Smooth muscle cell (in vitro differentiated cells): ENCODE measurements around the gene CP. TPM values are rescaled to one million over a fixed set of nuclear protein-coding genes. Genes with fewer than 3 reads are reported as not detected.

Experiments
- DNase-seq: peaks from one replicate; lab custom pipeline; 2025; ENCODE audit not compliant: unreplicated experiment; lab: John Stamatoyannopoulos, UW
- H2AFZ ChIP-seq: fragments of 200-600 bp; sonication (generic); 2 replicates; pipeline ENCODE4 v1.6.0; 2016; ENCODE audit warnings: antibody characterized with exemption, low read depth, mild to moderate bottlenecking
- H3F3A ChIP-seq: fragments of 200-600 bp; sonication (generic); 2 replicates; pipeline ENCODE4 v1.6.0; 2017; ENCODE audit warnings: antibody characterized with exemption, low read depth
- H3K27ac ChIP-seq: fragments of 200-600 bp; sonication (generic); 2 replicates; pipeline ENCODE4 v1.5.1; 2016; ENCODE audit warnings: low read depth, mild to moderate bottlenecking
- H3K27me3 ChIP-seq: fragments of 200-600 bp; sonication (generic); 2 replicates; pipeline ENCODE4 v1.6.1; 2016; ENCODE audit warnings: low read depth, mild to moderate bottlenecking
- H3K36me3 ChIP-seq: fragments of 200-600 bp; sonication (generic); 2 replicates; pipeline ENCODE4 v1.5.1; 2016; ENCODE audit warnings: low read depth
- H3K4me1 ChIP-seq: fragments of 200-600 bp; sonication (generic); 2 replicates; pipeline ENCODE4 v1.5.1; 2016; ENCODE audit warnings: low read depth
- H3K4me2 ChIP-seq: fragments of 200-600 bp; sonication (generic); 2 replicates; pipeline ENCODE4 v1.6.0; 2016; ENCODE audit warnings: mild to moderate bottlenecking
- H3K4me3 ChIP-seq: fragments of 200-600 bp; sonication (generic); 2 replicates; pipeline ENCODE4 v1.5.1; 2016; ENCODE audit warnings: mild to moderate bottlenecking
- H3K79me2 ChIP-seq: fragments of 200-600 bp; sonication (generic); 2 replicates; pipeline ENCODE4 v1.6.0; 2016; ENCODE audit warnings: low read depth, mild to moderate bottlenecking
- H3K9ac ChIP-seq: fragments of 200-600 bp; sonication (generic); 2 replicates; pipeline ENCODE4 v1.6.0; 2016; ENCODE audit warnings: low read depth
- H3K9me3 ChIP-seq: fragments of 200-600 bp; sonication (generic); replicated peaks from 2 replicates; pipeline ENCODE4 v1.5.1; 2016; ENCODE audit warnings: low read depth
- H4K20me1 ChIP-seq: fragments of 200-600 bp; sonication (generic); 2 replicates; pipeline ENCODE4 v1.6.0; 2016; ENCODE audit warnings: low read depth
- WGBS: methylation state at CpG from one replicate; pipeline ENCODE4 v1.1.7; 2016; ENCODE audit warnings: low lambda C conversion rate; 5-methylcytosine and 5-hydroxymethylcytosine counted together
- polyA plus RNA-seq: library from polyadenylated mRNA; unstranded; fragments of >200 nt; fragmentation: Nextera tagmentation; extraction: Ambion mirVana; gene quantifications from 2 replicates; pipeline ENCODE4 v1.2.1, GENCODE V29; 2016
- total RNA-seq: library from RNA; depleted of rRNA; stranded (reverse); fragments of >200 nt; gene quantifications from 2 replicates; pipeline ENCODE4 v1.2.3, GENCODE V29; 2014
- TF ChIP-seq, protein P1 (sequence below): fragments of 200-600 bp; sonication (generic); IDR thresholded peaks from 2 replicates; pipeline ENCODE4 v1.5.1; 2017; ENCODE audit warnings: borderline replicate concordance, mild to moderate bottlenecking, antibody characterized with exemption; ENCODE audit not compliant: insufficient read depth, poor library complexity, severe bottlenecking

Gene CP
- total and polyA plus RNA-seq, 2 experiments from 2014 or later = 2.6 TPM; not detected in 1

DNA sequence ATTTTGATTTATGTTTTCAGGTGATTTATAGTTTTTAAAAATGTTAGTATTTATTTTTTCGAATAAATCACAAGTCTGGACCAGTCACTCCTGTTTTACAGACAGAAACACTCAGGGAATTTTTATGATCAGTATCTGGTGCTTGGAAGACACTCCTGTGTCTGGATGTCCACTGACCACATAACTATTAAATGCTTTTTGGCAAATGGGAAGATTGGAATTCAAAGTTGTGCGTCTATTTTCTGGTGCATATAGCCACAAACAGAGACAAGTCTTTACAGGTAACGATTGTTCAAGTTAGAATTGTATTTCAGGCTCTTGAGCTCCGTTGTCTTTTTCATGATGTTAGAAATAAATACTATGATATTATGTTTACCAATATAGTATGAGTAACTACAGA is 12.2 kb downstream of the CP start:
- no peaks in the 10 kb centered on the region for H3K27me3 ChIP-seq
- no peaks in the 10 kb centered on the region for H4K20me1 ChIP-seq
- H3K79me2 ChIP-seq = no peaks in the 10 kb centered on the region
- H3K9ac ChIP-seq = no peak overlapping the region
- no peaks in the 10 kb centered on the region for H3K36me3 ChIP-seq
- H3K27ac ChIP-seq = peak overlapping the region; percentile 5
- no peak overlapping the region for H2AFZ ChIP-seq
- H3K9me3 ChIP-seq = no peaks in the 10 kb centered on the region
- TF ChIP-seq, protein P1, sequence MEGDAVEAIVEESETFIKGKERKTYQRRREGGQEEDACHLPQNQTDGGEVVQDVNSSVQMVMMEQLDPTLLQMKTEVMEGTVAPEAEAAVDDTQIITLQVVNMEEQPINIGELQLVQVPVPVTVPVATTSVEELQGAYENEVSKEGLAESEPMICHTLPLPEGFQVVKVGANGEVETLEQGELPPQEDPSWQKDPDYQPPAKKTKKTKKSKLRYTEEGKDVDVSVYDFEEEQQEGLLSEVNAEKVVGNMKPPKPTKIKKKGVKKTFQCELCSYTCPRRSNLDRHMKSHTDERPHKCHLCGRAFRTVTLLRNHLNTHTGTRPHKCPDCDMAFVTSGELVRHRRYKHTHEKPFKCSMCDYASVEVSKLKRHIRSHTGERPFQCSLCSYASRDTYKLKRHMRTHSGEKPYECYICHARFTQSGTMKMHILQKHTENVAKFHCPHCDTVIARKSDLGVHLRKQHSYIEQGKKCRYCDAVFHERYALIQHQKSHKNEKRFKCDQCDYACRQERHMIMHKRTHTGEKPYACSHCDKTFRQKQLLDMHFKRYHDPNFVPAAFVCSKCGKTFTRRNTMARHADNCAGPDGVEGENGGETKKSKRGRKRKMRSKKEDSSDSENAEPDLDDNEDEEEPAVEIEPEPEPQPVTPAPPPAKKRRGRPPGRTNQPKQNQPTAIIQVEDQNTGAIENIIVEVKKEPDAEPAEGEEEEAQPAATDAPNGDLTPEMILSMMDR = no peak
- H3K4me3 ChIP-seq = no peak overlapping the region
- WGBS = 66% methylated on average over 4 of the region's 4 CpGs
- DNase-seq = no peak
- no peaks in the 10 kb centered on the region for H3F3A ChIP-seq
- no peaks in the 10 kb centered on the region for H3K4me1 ChIP-seq
- H3K4me2 ChIP-seq = no peak overlapping the region

DNA sequence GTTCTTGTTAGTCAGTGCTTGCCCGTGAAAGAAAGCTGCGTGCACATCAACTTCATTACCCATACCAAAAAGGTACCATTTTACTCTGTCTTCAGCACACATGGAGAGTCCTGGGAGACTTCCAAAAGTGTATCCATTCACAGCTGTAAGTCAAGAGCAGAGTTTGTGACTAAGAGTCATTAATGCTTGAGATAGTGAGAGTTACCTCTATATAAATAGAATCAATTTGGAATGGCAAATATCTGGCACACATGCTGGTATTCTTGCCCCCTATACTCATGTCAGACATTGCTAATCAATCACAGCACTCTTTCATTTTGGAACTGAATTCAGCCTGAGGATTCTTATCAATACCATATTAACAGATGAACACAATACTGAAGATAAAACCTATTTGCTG is 14.2 kb downstream of the CP start:
- H3K4me1 ChIP-seq = no peaks in the 10 kb centered on the region
- no peaks in the 10 kb centered on the region for H3K9me3 ChIP-seq
- TF ChIP-seq, protein P1 = no peak
- H3K36me3 ChIP-seq = no peaks in the 10 kb centered on the region
- no peak for DNase-seq
- H3K4me2 ChIP-seq = no peak overlapping the region
- H3F3A ChIP-seq = no peaks in the 10 kb centered on the region
- H3K79me2 ChIP-seq = no peaks in the 10 kb centered on the region
- H3K27me3 ChIP-seq = no peaks in the 10 kb centered on the region
- no peak overlapping the region for H3K9ac ChIP-seq
- H4K20me1 ChIP-seq = no peaks in the 10 kb centered on the region
- H3K27ac ChIP-seq = no peak overlapping the region
- no peak overlapping the region for H3K4me3 ChIP-seq
- WGBS = 100% methylated on average over 2 of the region's 2 CpGs
- H2AFZ ChIP-seq = no peak overlapping the region

DNA sequence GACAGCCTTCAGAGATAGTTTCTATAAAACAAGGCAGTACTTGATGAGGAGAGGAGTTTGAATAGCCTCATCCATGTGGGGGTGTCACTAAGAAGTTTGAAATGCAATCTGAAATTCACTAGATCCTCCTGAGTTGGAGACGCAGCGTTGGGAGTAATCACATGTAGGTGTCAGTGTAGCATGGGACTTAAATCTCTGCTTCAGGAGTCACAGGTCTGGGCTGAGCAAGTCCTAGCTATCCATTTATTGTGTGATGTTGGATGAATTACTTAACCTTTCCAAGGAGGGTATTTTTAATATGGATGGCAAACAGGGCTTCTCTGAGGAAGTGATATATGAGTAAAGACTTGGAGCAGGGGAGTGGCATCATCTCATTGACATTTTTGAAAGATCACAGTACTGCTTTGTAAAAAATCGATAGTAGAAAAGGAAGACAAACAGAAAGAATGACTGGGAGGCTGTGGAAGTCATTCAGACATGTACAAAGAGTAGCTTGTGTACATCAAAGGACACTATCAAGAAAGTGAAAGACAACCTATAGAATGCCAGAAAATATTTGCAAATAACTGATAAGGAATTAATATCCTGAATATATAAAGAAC is 17.1 kb downstream of the CP start:
- Histone ChIP-seq H3K4me2 (no peak overlapping the region), H3K27me3 (no peaks in the 10 kb centered on the region), H3K27ac (no peak overlapping the region), H4K20me1 (no peaks in the 10 kb centered on the region), H3K9ac (no peak overlapping the region), H3K9me3 (no peaks in the 10 kb centered on the region), H3K4me1 (peaks cover 3% of the 10 kb centered on the region), H3K4me3 (no peak overlapping the region), H3K36me3 (no peaks in the 10 kb centered on the region), H3F3A (no peaks in the 10 kb centered on the region), H2AFZ (no peak overlapping the region), H3K79me2 (no peaks in the 10 kb centered on the region)
- TF ChIP-seq, protein P1 = no peak
- WGBS = 86% methylated on average over 3 of the region's 3 CpGs
- no peak for DNase-seq

DNA sequence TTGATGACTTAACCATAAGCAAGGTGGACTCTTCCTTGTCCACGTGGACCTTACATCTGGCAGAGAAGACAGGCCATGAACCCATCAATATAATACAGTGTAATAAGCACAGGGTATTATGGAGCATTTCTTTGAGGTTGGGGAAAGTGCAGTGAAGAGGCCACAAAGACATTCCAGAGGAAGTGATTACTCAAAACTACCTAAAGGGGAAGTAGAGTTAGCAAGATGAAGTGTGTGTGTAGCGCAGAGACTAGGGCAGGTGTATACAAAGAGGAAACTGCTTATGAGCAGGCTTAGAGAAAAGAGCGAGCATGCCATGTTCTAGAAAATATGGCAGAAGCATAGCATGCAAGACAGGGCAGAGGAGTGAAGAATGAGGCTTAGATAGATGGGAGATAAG is 17.9 kb downstream of the CP start:
- 92% methylated on average over 3 of the region's 3 CpGs for WGBS
- TF ChIP-seq, protein P1 = no peak
- no peaks in the 10 kb centered on the region for H3F3A ChIP-seq
- H3K4me3 ChIP-seq = no peak overlapping the region
- no peaks in the 10 kb centered on the region for H3K79me2 ChIP-seq
- peaks cover 10% of the 10 kb centered on the region for H3K4me1 ChIP-seq
- H3K9me3 ChIP-seq = no peaks in the 10 kb centered on the region
- H3K36me3 ChIP-seq = no peaks in the 10 kb centered on the region
- no peaks in the 10 kb centered on the region for H4K20me1 ChIP-seq
- no peak overlapping the region for H2AFZ ChIP-seq
- H3K27me3 ChIP-seq = peaks cover under 1% of the 10 kb centered on the region
- H3K4me2 ChIP-seq = no peak overlapping the region
- DNase-seq = no peak
- no peak overlapping the region for H3K9ac ChIP-seq
- H3K27ac ChIP-seq = no peak overlapping the region
